Endothelial cell of umbilical vein (primary cell): ENCODE data around the gene DSP. TPM values are rescaled to one million over a fixed set of nuclear protein-coding genes. Genes with fewer than 3 reads are reported as not detected.

Source experiments
- BruUV-seq: library from RNA; stranded (reverse); fragments of 400-500 nt; replicated peaks from 2 replicates; lab custom pipeline; 2021; lab: Mats Ljungman, UMichigan
- CTCF ChIA-PET: fragments of 300-600, 350-600 bp; sonication (Branson Sonifier 250); formaldehyde crosslinking; loops from one replicate; lab custom pipeline; 2021; ENCODE audit warnings: antibody characterized with exemption, inconsistent platforms; lab: Charles Lee
- POLR2A ChIA-PET: fragments of 300-600, 350-600 bp; sonication (Branson Sonifier 250); formaldehyde crosslinking; loops from one replicate; lab custom pipeline; 2021; ENCODE audit warnings: antibody characterized with exemption, inconsistent platforms; lab: Charles Lee
- DNase-seq: peaks from one replicate; pipeline ENCODE4 v3.0.0-alpha.2; 2011; ENCODE audit warnings: low read depth, low spot score
- FAIRE-seq: peaks from 2 replicates; lab custom pipeline; 2011; peaks lifted over from hg19 to GRCh38; lab: Jason Lieb, UNC
- H2AFZ ChIP-seq: 2 replicates; pipeline ENCODE4 v1.6.0; 2012; ENCODE audit warnings: low read depth, low read length, control low read depth, inconsistent platforms
- H3K27ac ChIP-seq: 2 replicates; pipeline ENCODE4 v1.5.1; 2011; ENCODE audit warnings: low read depth, mild to moderate bottlenecking, control low read depth, low read length, moderate library complexity; ENCODE audit not compliant: insufficient read depth
- H3K27me3 ChIP-seq, 2 experiments: 2 replicates each; pipeline versions ENCODE4 v1.6.0 to v1.6.1; 2011; ENCODE audit warnings: low read length in 2 of 2, mixed read lengths in 1 of 2; ENCODE audit not compliant: control insufficient read depth in 2 of 2, insufficient read depth in 2 of 2
- H3K36me3 ChIP-seq, 2 experiments: 2 replicates in 1 of 2; 3 replicates in 1 of 2; pipeline ENCODE4 v1.5.1; 2011; ENCODE audit warnings: low read length in 2 of 2, mild to moderate bottlenecking in 1 of 2, moderate library complexity in 1 of 2; ENCODE audit not compliant: control insufficient read depth in 2 of 2, insufficient read depth in 2 of 2; ENCODE audit errors: extremely low read depth in 1 of 2
- H3K4me1 ChIP-seq: 3 replicates; pipeline ENCODE4 v1.5.1; 2011; ENCODE audit warnings: mild to moderate bottlenecking, low read length; ENCODE audit not compliant: control insufficient read depth, insufficient read depth; ENCODE audit errors: extremely low read depth
- H3K4me2 ChIP-seq: 2 replicates; pipeline ENCODE4 v1.6.1; 2011; ENCODE audit warnings: low read length, control low read depth, mixed read lengths; ENCODE audit not compliant: insufficient read depth
- H3K4me3 ChIP-seq, 3 experiments: fragments of 200-600 bp in 1 of 3; sonication (generic), shearing (Covaris generic) in 1 of 3; replicated peaks in 1 of 3; 2 replicates each; pipeline ENCODE4 v1.5.1; 2011 to 2016; ENCODE audit warnings: control low read depth in 3 of 3, low read length in 3 of 3, mild to moderate bottlenecking in 2 of 3, inconsistent platforms in 1 of 3, low read depth in 1 of 3, moderate library complexity in 1 of 3; ENCODE audit not compliant: insufficient read depth in 1 of 3
- H3K79me2 ChIP-seq: 2 replicates; pipeline ENCODE4 v1.6.0; 2012; ENCODE audit warnings: low read length, inconsistent platforms; ENCODE audit not compliant: control insufficient read depth, insufficient read depth
- H3K9ac ChIP-seq: replicated peaks from 2 replicates; pipeline ENCODE3; 2011; ENCODE audit warnings: low read length, control low read depth; ENCODE audit not compliant: insufficient read depth; ENCODE audit errors: extremely low read depth
- H3K9me1 ChIP-seq: replicated peaks from 3 replicates; pipeline ENCODE4 v1.6.0; 2011; ENCODE audit warnings: mild to moderate bottlenecking, low read length; ENCODE audit not compliant: control insufficient read depth, insufficient read depth; ENCODE audit errors: extremely low read depth
- H3K9me3 ChIP-seq: replicated peaks from 2 replicates; pipeline ENCODE4 v1.5.1; 2012; ENCODE audit warnings: low read length, inconsistent platforms; ENCODE audit not compliant: control insufficient read depth, insufficient read depth
- H4K20me1 ChIP-seq: replicated peaks from 2 replicates; pipeline ENCODE3; 2011; ENCODE audit warnings: mild to moderate bottlenecking, low read length; ENCODE audit not compliant: control insufficient read depth, insufficient read depth; ENCODE audit errors: extremely low read depth
- EZH2 ChIP-seq: IDR thresholded peaks from 2 replicates; pipeline ENCODE4 v1.6.1; 2012; ENCODE audit warnings: borderline replicate concordance, low read depth, mild to moderate bottlenecking, moderate library complexity, low read length, inconsistent platforms; ENCODE audit not compliant: severe bottlenecking
- GATA2 ChIP-seq: IDR thresholded peaks from 2 replicates; pipeline ENCODE4 v1.7.0; 2011; ENCODE audit warnings: low read depth, mild to moderate bottlenecking, moderate library complexity, mixed read lengths, low read length; ENCODE audit not compliant: insufficient read length, insufficient read depth
- JUN ChIP-seq: IDR thresholded peaks from 2 replicates; pipeline ENCODE4 v1.6.1; 2011; ENCODE audit warnings: borderline replicate concordance, low read depth; ENCODE audit not compliant: insufficient read length, insufficient read depth
- MAX ChIP-seq: IDR thresholded peaks from 2 replicates; pipeline ENCODE4 v1.6.1; 2011; ENCODE audit not compliant: insufficient read depth, insufficient read length
- MYC ChIP-seq: IDR thresholded peaks from one replicate; pipeline ENCODE4 v1.6.1; 2011; ENCODE audit warnings: mild to moderate bottlenecking, low read depth, low read length
- POLR2A ChIP-seq: IDR thresholded peaks from 2 replicates; pipeline ENCODE4 v1.6.1; 2012; ENCODE audit warnings: low read depth, mild to moderate bottlenecking, control low read depth, low read length
- dilution Hi-C: fragments of 300-500 bp; cut with MboI; formaldehyde crosslinking; loops from one replicate; pipeline ENCODE4 v1.15.0; 2019; ENCODE audit warnings: low sequenced_read_pairs; ENCODE audit not compliant: extremely low pct_ligation_motif_present
- intact Hi-C: fragments of 100-400 bp; cut with micrococcal nuclease; formaldehyde crosslinking; loops from one replicate; pipeline ENCODE4 v1.10.0; 2022
- polyA plus RNA-seq, 4 experiments: library from polyadenylated mRNA; depleted of rRNA in 3 of 4; stranded (reverse) in 3 of 4; unstranded in 1 of 4; fragments of >200 nt; gene quantifications; 2 replicates each; pipeline versions ENCODE4 v1.2.1 to v1.2.3, GENCODE V29; 2011 to 2012; ENCODE audit warnings: missing spikeins in 1 of 4
- total RNA-seq: library from RNA; stranded (reverse); gene quantifications from 2 replicates; pipeline ENCODE4 v1.2.3, GENCODE V29; 2021

DSP gene
- total and polyA plus RNA-seq, 2 donors (not counting 3 experiments of a cell fraction or from before 2014, with no cell fraction given) = 0.03 to 0.77 TPM

- H3K27ac ChIP-seq = no peak overlapping the region
- H3K27me3 ChIP-seq = peaks cover 3 to 8% of the 10 kb centered on the region in 2 experiments
- no peaks in the 10 kb centered on the region for H3K36me3 ChIP-seq
- no peak overlapping the region for H3K4me2 ChIP-seq
- FAIRE-seq (no peak), DNase-seq (no peak)
- H4K20me1 ChIP-seq = no peaks in the 10 kb centered on the region
- BruUV-seq = no TSS peak
- H3K79me2 ChIP-seq = no peaks in the 10 kb centered on the region
- POLR2A ChIA-PET = no interaction called here
- CTCF ChIA-PET = no interaction called here
- H2AFZ ChIP-seq = no peak overlapping the region
- intact Hi-C loops (no loop called here), dilution Hi-C loops (no loop called here)
- no peaks in the 10 kb centered on the region for H3K9me3 ChIP-seq
- no peak overlapping the region for H3K9ac ChIP-seq
- no peaks in the 10 kb centered on the region for H3K4me1 ChIP-seq
- H3K4me3 ChIP-seq = no peak overlapping the region
- no peak for TF ChIP-seq POLR2A
- TF ChIP-seq EZH2 = no peak
- no peak for TF ChIP-seq JUN
- no peak for TF ChIP-seq MYC
- H3K9me1 ChIP-seq = no peaks in the 10 kb centered on the region
These were observed 12.3 kb upstream of the DSP start for GRCh38 chr6:7529141-7529540.

GRCh38 chr6:7532232-7532631 is 9.2 kb upstream of the DSP start:
- Histone ChIP-seq H3K9me1 (no peaks in the 10 kb centered on the region), H3K9me3 (no peaks in the 10 kb centered on the region), H3K9ac (no peak overlapping the region), H3K4me2 (no peak overlapping the region), H3K4me3 (no peak overlapping the region), H3K27ac (no peak overlapping the region), H2AFZ (no peak overlapping the region), H3K27me3 (peaks cover 5 to 13% of the 10 kb centered on the region in 2 experiments), H3K79me2 (no peaks in the 10 kb centered on the region), H3K4me1 (no peaks in the 10 kb centered on the region), H3K36me3 (no peaks in the 10 kb centered on the region), H4K20me1 (no peaks in the 10 kb centered on the region)
- ChIA-PET POLR2A (no interaction called here), CTCF (no interaction called here)
- FAIRE-seq = no peak
- intact Hi-C loops (no loop called here), dilution Hi-C loops (no loop called here)
- no TSS peak for BruUV-seq
- DNase-seq = no peak
- TF ChIP-seq GATA2 = no peak
- no peak for TF ChIP-seq MAX
- no peak for TF ChIP-seq POLR2A
